Heart left ventricle (tissue), 13 donors: ENCODE data around the gene HS3ST1.

Source experiments
- POLR2A ChIP-seq, 2 donors: fragments of 450-650 bp; IDR thresholded peaks; one replicate each; pipeline ENCODE4 v1.6.1; 2017; ENCODE audit warnings: antibody characterized with exemption in 2 of 2, mild to moderate bottlenecking in 2 of 2, moderate library complexity in 2 of 2
- TF ChIP-seq, protein P1 (sequence below), 12 donors: fragments of 200-600 bp; sonication (generic) in 4 of 12; IDR thresholded peaks; one replicate each; pipeline versions ENCODE4 v1.5.0 to v1.8.0; 2018 to 2022; ENCODE audit warnings: antibody characterized with exemption in 12 of 12, mild to moderate bottlenecking in 5 of 12
- donor health status: ischemic (EF 13 %, LVEDD 7.1; RV severe dilation, severe dysfunction).
- donor health status: DM: no; HTN: yes; CAD: no.
- donor health status: DM: no; HTN: no; CAD: no.
- donor health status: ischemic (EF 25% LVEDD 6.9; RV normal size, moderate dysfunction).
- donor health status: ischemic (EF 25% LVEDD 5.7; RV mildly dilated, moderate dysfunction).
- donor health status: ischemic (EF 35%, LVEDD 5.7; RV mildly dilated, moderate dysfunction).
- donor health status: nonischemic (EF 11% LVEDD 7.7; RV severe dilation, severe dysfunction).
- donor health status: DM: yes; HTN: yes; CAD: no.
- donor health status: PGD.
- donor health status: ischemic (EF 29% LVEDD 5.4; RV normal size, mild dysfunction).
- donor health status: nonischemic (EF 23%, LVEDD 6.1; RV moderate dilation, normal function).

DNA sequence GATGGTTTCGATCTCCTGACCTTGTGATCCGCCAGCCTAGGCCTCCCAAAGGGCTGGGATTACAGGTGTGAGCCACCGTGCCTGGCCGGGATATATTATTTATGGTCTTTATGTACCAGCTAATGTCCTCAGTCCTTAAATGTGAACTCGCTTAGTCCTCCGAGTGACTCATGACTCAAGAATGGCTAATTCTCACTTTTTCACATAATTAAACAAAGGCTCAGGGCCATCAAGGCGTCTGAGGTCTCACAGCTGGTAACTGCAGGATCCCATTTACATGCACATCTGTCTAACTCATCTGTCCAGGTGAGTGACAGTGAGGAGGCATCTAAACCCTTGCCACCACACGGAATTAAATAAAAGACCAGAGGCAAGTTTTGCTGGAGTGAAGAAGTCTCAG is 73.5 kb downstream of the HS3ST1 start:
- TF ChIP-seq, protein P1, sequence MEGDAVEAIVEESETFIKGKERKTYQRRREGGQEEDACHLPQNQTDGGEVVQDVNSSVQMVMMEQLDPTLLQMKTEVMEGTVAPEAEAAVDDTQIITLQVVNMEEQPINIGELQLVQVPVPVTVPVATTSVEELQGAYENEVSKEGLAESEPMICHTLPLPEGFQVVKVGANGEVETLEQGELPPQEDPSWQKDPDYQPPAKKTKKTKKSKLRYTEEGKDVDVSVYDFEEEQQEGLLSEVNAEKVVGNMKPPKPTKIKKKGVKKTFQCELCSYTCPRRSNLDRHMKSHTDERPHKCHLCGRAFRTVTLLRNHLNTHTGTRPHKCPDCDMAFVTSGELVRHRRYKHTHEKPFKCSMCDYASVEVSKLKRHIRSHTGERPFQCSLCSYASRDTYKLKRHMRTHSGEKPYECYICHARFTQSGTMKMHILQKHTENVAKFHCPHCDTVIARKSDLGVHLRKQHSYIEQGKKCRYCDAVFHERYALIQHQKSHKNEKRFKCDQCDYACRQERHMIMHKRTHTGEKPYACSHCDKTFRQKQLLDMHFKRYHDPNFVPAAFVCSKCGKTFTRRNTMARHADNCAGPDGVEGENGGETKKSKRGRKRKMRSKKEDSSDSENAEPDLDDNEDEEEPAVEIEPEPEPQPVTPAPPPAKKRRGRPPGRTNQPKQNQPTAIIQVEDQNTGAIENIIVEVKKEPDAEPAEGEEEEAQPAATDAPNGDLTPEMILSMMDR (IDR thresholded peaks at IDR 0.05) = no peak
- TF ChIP-seq POLR2A (IDR thresholded peaks at IDR 0.05) = no peak
